Measurements from ENCODE around the gene EFR3B.
"Not testable (repeated sequence)": the region's sequence is repeated elsewhere in the genome, so short reads cannot be mapped to it uniquely, and the experiment has no call there.

DNA sequence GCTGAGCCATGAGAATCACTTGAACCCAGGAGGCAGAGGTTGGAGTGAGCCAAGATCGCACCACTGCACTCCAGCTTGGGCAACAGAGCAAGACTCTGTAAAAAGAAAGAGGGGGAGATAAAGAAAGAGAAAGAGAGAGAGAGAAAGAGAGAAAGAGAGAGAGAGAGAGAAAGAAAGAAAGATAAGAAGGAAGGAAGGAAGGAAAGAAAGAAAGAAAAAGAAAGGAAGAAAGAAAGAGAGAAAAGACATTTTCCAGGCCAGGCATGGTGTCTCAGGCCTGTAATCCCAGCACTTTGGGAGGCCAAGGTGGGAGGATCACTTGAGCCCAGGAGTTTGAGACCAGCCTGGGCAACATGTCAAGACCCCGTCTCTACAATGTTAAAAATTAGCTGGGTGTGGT is 30.5 kb upstream of the EFR3B start:
- TF ChIP-seq, protein P1, sequence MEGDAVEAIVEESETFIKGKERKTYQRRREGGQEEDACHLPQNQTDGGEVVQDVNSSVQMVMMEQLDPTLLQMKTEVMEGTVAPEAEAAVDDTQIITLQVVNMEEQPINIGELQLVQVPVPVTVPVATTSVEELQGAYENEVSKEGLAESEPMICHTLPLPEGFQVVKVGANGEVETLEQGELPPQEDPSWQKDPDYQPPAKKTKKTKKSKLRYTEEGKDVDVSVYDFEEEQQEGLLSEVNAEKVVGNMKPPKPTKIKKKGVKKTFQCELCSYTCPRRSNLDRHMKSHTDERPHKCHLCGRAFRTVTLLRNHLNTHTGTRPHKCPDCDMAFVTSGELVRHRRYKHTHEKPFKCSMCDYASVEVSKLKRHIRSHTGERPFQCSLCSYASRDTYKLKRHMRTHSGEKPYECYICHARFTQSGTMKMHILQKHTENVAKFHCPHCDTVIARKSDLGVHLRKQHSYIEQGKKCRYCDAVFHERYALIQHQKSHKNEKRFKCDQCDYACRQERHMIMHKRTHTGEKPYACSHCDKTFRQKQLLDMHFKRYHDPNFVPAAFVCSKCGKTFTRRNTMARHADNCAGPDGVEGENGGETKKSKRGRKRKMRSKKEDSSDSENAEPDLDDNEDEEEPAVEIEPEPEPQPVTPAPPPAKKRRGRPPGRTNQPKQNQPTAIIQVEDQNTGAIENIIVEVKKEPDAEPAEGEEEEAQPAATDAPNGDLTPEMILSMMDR (IDR thresholded peaks at IDR 0.05) = not testable (repeated sequence)
- not testable (repeated sequence) for TF ChIP-seq EZH2 (IDR thresholded peaks at IDR 0.05)

Data from neural progenitor cell (in vitro differentiated cells).